VCaP (cell line): ENCODE results near the gene OSBPL5.

Experiments
- H3K27ac ChIP-seq: fragments of 450-650 bp; 2 replicates; pipeline ENCODE4 v1.5.1; 2017
- CTCF ChIP-seq: fragments of 450-650 bp; conservative IDR thresholded peaks from 2 replicates; pipeline ENCODE4 v1.5.1; 2017; ENCODE audit warnings: mild to moderate bottlenecking, moderate library complexity

OSBPL5 gene

GRCh38 chr11:3169255-3170043, 4.3 kb upstream of the OSBPL5 start:
- peak; percentile 12; the same call in 1 of the 2 replicates for TF ChIP-seq CTCF
- H3K27ac ChIP-seq = peak overlapping the region; percentile 42

- peak overlapping the region; percentile 42; the same call in 1 of the 2 replicates for H3K27ac ChIP-seq
Observed at GRCh38 chr11:3168742-3169254, 3.7 kb upstream of the OSBPL5 start.

GRCh38 chr11:3167143-3168119, 2.3 kb upstream of the OSBPL5 start:
- TF ChIP-seq CTCF = no peak
- no peak overlapping the region for H3K27ac ChIP-seq

GRCh38 chr11:3166268-3167142, 1.4 kb upstream of the OSBPL5 start:
- H3K27ac ChIP-seq = no peak overlapping the region
- TF ChIP-seq CTCF = no peak

GRCh38 chr11:3165916-3166267, 782 bp upstream of the OSBPL5 start:
- TF ChIP-seq CTCF = no peak
- peak overlapping the region; percentile 72; the same call in 1 of the 2 replicates for H3K27ac ChIP-seq

GRCh38 chr11:3164552-3165151, 458 bp downstream of the OSBPL5 start:
- peak overlapping the region; percentile 72; the same call in 1 of the 2 replicates for H3K27ac ChIP-seq
- no peak for TF ChIP-seq CTCF

GRCh38 chr11:3164138-3164551, 965 bp downstream of the OSBPL5 start:
- peak overlapping the region; percentile 72; the same call in 1 of the 2 replicates for H3K27ac ChIP-seq
- no peak for TF ChIP-seq CTCF
